ENCODE data around the gene CHD1L. TPM values are rescaled to one million over a fixed set of nuclear protein-coding genes. Genes with fewer than 3 reads are reported as not detected.

Gene CHD1L
- total and polyA plus RNA-seq, 2 of the 13 experiments (the other 11 are each of a cell fraction or from before 2014, with no cell fraction given): 74.3 to 111 TPM

DNA sequence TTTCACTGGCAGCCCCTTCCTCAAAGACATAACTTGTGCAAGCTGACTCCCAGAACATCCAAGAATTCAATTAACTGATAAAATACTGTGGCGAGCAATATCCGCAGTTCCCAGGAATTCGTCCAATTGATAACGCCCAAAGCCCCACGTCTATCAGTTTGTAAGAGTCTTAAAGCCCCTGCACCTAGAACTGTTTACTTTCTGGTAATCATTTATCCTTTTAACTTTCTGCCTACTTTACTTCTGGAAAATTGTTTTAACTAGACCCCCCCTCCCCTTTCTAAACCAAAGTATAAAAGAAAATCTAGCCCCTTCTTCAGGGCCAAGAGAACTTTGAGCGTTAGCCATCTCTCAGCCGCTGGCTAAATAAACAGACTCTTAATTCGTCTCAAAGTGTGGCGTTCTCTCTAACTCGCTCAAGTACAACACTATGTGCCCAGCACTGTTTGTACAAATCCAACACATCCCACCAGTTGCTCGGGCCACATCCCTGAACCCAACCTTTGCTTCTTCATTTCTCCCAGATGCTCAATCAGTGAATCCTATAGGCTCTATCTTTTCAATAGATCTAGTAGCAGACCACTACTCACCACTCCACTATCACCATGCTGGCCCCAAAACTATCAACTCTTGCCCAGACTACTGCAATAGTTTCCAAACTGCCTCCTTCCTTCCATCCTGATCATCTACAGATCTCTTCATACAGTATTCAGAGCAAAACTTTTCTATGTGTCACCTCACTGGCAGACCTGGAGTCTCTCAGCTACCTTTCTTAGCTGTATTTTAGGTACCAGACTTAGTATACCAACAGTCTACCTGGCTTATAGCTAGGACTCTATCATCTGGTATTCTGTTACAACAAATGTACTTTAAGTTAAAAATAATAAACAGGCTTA is 3.3 kb upstream of the CHD1L start (continued):
- TF ChIP-seq TEAD3 (CRISPR knock-in tag; optimal IDR thresholded peaks at IDR 0.05; ENCODE audit: borderline replicate concordance) (peak; percentile 76), TARDBP (CRISPR knock-in tag; IDR thresholded peaks at IDR 0.05) (0 out of 2 replicates have a peak, but pooled peaks have one; percentile 22), ZNF256 (CRISPR knock-in tag; conservative IDR thresholded peaks at IDR 0.05) (no peak), ARHGAP35 (CRISPR knock-in tag; IDR thresholded peaks at IDR 0.05; ENCODE audit: borderline replicate concordance) (no peak), ZC3H4 (CRISPR knock-in tag; IDR thresholded peaks at IDR 0.05; ENCODE audit: borderline replicate concordance) (no peak), SMARCC2 (IDR thresholded peaks at IDR 0.05) (no peak), ZNF160 (CRISPR knock-in tag; IDR thresholded peaks at IDR 0.05) (no peak), NAIF1 (CRISPR knock-in tag; IDR thresholded peaks at IDR 0.05; ENCODE audit: borderline replicate concordance) (no peak), ZNF83 (CRISPR knock-in tag; IDR thresholded peaks at IDR 0.05; ENCODE audit: borderline replicate concordance) (no peak), RBFOX2 (IDR thresholded peaks at IDR 0.05; ENCODE audit: low read depth, low read length) (peak; percentile 68), FOXA3 (CRISPR knock-in tag; IDR thresholded peaks at IDR 0.05) (peak; percentile 57), HOXA7 (CRISPR knock-in tag; IDR thresholded peaks at IDR 0.05) (no peak), ZKSCAN8 (CRISPR knock-in tag; IDR thresholded peaks at IDR 0.05; ENCODE audit: borderline replicate concordance) (peak; percentile 67; the same call in 1 of the 2 replicates), ZSCAN12 (CRISPR knock-in tag; IDR thresholded peaks at IDR 0.05) (no peak), PHF21A (CRISPR knock-in tag; IDR thresholded peaks at IDR 0.05) (peak; percentile 19; the same call in 1 of the 2 replicates), ARNTL (CRISPR knock-in tag; IDR thresholded peaks at IDR 0.05) (peak; percentile 63; the same call in 1 of the 2 replicates), ZNF530 (CRISPR knock-in tag; IDR thresholded peaks at IDR 0.05; ENCODE audit: low read depth) (no peak), REPIN1 (CRISPR knock-in tag; IDR thresholded peaks at IDR 0.05; ENCODE audit: borderline replicate concordance, low read depth) (peak; percentile 58; the same call in 1 of the 2 replicates), ZNF124 (CRISPR knock-in tag; IDR thresholded peaks at IDR 0.05) (0 out of 2 replicates have a peak, but pooled peaks have one; percentile 38)
- TF ChIP-seq, protein P1, sequence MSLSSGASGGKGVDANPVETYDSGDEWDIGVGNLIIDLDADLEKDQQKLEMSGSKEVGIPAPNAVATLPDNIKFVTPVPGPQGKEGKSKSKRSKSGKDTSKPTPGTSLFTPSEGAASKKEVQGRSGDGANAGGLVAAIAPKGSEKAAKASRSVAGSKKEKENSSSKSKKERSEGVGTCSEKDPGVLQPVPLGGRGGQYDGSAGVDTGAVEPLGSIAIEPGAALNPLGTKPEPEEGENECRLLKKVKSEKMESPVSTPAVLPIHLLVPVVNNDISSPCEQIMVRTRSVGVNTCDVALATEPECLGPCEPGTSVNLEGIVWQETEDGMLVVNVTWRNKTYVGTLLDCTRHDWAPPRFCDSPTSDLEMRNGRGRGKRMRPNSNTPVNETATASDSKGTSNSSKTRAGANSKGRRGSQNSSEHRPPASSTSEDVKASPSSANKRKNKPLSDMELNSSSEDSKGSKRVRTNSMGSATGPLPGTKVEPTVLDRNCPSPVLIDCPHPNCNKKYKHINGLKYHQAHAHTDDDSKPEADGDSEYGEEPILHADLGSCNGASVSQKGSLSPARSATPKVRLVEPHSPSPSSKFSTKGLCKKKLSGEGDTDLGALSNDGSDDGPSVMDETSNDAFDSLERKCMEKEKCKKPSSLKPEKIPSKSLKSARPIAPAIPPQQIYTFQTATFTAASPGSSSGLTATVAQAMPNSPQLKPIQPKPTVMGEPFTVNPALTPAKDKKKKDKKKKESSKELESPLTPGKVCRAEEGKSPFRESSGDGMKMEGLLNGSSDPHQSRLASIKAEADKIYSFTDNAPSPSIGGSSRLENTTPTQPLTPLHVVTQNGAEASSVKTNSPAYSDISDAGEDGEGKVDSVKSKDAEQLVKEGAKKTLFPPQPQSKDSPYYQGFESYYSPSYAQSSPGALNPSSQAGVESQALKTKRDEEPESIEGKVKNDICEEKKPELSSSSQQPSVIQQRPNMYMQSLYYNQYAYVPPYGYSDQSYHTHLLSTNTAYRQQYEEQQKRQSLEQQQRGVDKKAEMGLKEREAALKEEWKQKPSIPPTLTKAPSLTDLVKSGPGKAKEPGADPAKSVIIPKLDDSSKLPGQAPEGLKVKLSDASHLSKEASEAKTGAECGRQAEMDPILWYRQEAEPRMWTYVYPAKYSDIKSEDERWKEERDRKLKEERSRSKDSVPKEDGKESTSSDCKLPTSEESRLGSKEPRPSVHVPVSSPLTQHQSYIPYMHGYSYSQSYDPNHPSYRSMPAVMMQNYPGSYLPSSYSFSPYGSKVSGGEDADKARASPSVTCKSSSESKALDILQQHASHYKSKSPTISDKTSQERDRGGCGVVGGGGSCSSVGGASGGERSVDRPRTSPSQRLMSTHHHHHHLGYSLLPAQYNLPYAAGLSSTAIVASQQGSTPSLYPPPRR (CRISPR knock-in tag; IDR thresholded peaks at IDR 0.05; ENCODE audit: borderline replicate concordance): peak; percentile 77
- TF ChIP-seq, protein P2, sequence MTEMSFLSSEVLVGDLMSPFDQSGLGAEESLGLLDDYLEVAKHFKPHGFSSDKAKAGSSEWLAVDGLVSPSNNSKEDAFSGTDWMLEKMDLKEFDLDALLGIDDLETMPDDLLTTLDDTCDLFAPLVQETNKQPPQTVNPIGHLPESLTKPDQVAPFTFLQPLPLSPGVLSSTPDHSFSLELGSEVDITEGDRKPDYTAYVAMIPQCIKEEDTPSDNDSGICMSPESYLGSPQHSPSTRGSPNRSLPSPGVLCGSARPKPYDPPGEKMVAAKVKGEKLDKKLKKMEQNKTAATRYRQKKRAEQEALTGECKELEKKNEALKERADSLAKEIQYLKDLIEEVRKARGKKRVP (CRISPR knock-in tag; IDR thresholded peaks at IDR 0.05): 0 out of 4 replicates have a peak, but pooled peaks of 1 of the 2 experiments have one; percentile 38
- TF ChIP-seq, protein P3, sequence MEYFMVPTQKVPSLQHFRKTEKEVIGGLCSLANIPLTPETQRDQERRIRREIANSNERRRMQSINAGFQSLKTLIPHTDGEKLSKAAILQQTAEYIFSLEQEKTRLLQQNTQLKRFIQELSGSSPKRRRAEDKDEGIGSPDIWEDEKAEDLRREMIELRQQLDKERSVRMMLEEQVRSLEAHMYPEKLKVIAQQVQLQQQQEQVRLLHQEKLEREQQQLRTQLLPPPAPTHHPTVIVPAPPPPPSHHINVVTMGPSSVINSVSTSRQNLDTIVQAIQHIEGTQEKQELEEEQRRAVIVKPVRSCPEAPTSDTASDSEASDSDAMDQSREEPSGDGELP (IDR thresholded peaks at IDR 0.05; ENCODE audit: borderline replicate concordance, low read depth): peak; percentile 41; the same call in 1 of the 2 replicates
